Fibroblast of the aortic adventitia (primary cell): Measurements from ENCODE around the gene ANKRD31. TPM values are rescaled to one million over a fixed set of nuclear protein-coding genes. Genes with fewer than 3 reads are reported as not detected.

Experiments used
- DNase-seq: peaks from one replicate; pipeline ENCODE4 v3.0.0-alpha.2; 2010; ENCODE audit warnings: low read depth
- H3K4me3 ChIP-seq: 2 replicates; pipeline ENCODE4 v1.5.1; 2011; ENCODE audit warnings: low read depth, mild to moderate bottlenecking, control low read depth, low read length, moderate library complexity
- CTCF ChIP-seq: IDR thresholded peaks from 2 replicates; pipeline ENCODE4 v1.5.1; 2011; ENCODE audit warnings: mild to moderate bottlenecking, low read length, control low read depth, inconsistent platforms; ENCODE audit not compliant: insufficient read depth
- total RNA-seq: library from RNA; depleted of rRNA; stranded (reverse); fragments of >200 nt; gene quantifications from 2 replicates; pipeline ENCODE4 v1.2.3, GENCODE V29; 2012; ENCODE audit warnings: low replicate concordance

Gene ANKRD31
- total RNA-seq, 1 donor = 0.18 TPM

DNA sequence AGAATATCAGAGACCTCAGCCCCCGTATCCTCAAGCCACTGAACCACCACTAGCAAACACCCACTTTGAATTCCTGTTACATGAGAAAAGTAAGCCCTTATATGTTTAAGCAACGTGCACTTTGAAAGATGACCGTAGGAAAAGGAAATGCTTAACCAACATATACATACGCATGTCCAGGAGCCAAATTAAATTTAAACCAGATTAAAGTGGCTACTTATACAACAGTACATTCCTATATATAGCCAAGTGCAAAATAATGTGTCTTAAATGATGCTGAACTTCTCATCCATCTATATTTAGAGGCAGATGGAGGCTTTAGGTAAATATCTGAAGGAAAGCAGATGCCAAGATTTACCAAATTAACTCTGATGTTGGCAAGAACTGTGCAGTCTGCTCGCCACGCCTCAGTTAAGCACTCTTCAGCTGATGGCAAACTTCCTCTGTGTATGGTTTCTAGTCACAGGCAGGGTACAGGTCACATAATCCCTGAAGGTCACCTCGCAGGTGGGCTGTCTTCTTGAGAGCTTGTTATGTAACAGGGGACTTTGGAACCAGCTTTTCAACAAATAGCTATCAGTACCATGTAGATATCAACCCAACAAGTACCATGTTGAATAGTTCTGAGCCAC is 192.9 kb downstream of the ANKRD31 start:
- TF ChIP-seq CTCF = no peak
- no peak for DNase-seq
- no peak overlapping the region for H3K4me3 ChIP-seq

GRCh38 chr5:75042522-75042921 is 194.2 kb downstream of the ANKRD31 start:
- no peak for TF ChIP-seq CTCF
- no peak overlapping the region for H3K4me3 ChIP-seq
- no peak for DNase-seq

DNA sequence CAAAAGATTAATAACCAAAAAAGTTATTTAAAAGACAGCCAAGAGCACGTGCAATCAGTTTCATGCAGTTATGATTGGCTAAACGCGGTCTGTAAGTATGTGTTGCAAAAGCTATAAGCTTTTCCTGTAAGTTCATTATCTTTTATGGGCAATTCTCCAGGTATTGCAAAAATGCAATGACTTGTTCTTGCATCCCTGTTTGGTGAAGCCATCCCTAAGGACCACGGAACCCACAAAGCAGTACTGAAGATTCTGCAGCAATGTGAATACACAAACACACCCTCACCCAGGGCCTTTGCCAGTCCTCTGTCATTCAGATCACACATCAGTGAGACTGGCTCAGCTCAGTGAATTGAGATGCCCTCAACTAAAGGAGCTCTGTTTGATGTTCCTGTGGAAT is 195.7 kb downstream of the ANKRD31 start:
- no peak for TF ChIP-seq CTCF
- no peak overlapping the region for H3K4me3 ChIP-seq
- peak; percentile 65 for DNase-seq

- peak; percentile 45 for DNase-seq
- H3K4me3 ChIP-seq = no peak overlapping the region
- TF ChIP-seq CTCF = no peak
Measured at GRCh38 chr5:75037106-75037505, 199.6 kb downstream of the ANKRD31 start.

GRCh38 chr5:75034137-75034739 is 202.4 kb downstream of the ANKRD31 start:
- DNase-seq = no peak
- H3K4me3 ChIP-seq = no peak overlapping the region
- TF ChIP-seq CTCF = no peak

- no peak for DNase-seq
- no peak overlapping the region for H3K4me3 ChIP-seq
- no peak for TF ChIP-seq CTCF
Measured at GRCh38 chr5:75031366-75031765, 205.3 kb downstream of the ANKRD31 start.

DNA sequence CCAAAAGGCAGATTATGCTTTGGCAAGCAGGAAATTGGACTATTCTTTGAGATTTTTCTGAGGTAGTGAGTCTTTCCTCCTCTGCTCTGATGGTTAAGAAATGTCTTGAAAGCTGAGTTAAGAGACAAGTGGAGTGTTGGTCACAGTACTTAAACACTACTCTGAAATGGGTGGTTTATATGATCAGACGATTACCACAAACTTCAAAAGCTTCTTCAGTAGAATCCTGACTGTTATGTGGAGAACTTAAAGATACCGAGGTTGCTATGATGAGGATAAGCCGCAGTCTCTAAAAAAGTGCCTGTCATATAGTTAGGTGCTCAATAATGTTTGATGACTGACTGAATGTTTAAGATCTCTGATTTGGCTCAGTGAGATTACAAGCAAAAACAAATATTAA is 208.6 kb downstream of the ANKRD31 start:
- no peak overlapping the region for H3K4me3 ChIP-seq
- no peak for DNase-seq
- TF ChIP-seq CTCF = no peak
